ENCODE data around the gene DPYSL5. TPM values are rescaled to one million over a fixed set of nuclear protein-coding genes. Genes with fewer than 3 reads are reported as not detected.

Gene DPYSL5
- total and polyA plus RNA-seq, 2 of the 13 experiments (the other 11 are each of a cell fraction or from before 2014, with no cell fraction given): 0.15 TPM; not detected in 1

DNA sequence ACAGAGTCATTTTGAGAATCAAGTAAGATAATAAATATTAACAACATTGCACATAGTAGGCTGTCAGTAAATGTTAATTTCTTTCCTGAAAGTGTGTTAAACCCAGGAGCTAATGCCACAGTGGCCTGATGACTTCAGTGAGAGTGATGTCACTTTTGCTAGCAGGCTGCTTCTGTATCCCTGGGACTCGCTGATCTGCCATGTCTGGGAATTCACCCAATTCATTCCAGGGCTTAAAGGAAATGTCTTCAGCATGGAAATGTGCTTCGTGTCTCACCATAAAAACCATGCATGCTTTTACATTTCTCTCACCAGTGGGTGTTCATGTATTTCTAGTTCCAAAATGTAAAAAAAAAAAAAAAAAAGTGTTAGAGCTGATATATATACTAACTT lies 65.7 kb downstream of the DPYSL5 start (continued):
- TF ChIP-seq, protein P1, sequence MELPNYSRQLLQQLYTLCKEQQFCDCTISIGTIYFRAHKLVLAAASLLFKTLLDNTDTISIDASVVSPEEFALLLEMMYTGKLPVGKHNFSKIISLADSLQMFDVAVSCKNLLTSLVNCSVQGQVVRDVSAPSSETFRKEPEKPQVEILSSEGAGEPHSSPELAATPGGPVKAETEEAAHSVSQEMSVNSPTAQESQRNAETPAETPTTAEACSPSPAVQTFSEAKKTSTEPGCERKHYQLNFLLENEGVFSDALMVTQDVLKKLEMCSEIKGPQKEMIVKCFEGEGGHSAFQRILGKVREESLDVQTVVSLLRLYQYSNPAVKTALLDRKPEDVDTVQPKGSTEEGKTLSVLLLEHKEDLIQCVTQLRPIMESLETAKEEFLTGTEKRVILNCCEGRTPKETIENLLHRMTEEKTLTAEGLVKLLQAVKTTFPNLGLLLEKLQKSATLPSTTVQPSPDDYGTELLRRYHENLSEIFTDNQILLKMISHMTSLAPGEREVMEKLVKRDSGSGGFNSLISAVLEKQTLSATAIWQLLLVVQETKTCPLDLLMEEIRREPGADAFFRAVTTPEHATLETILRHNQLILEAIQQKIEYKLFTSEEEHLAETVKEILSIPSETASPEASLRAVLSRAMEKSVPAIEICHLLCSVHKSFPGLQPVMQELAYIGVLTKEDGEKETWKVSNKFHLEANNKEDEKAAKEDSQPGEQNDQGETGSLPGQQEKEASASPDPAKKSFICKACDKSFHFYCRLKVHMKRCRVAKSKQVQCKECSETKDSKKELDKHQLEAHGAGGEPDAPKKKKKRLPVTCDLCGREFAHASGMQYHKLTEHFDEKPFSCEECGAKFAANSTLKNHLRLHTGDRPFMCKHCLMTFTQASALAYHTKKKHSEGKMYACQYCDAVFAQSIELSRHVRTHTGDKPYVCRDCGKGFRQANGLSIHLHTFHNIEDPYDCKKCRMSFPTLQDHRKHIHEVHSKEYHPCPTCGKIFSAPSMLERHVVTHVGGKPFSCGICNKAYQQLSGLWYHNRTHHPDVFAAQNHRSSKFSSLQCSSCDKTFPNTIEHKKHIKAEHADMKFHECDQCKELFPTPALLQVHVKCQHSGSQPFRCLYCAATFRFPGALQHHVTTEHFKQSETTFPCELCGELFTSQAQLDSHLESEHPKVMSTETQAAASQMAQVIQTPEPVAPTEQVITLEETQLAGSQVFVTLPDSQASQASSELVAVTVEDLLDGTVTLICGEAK (IDR thresholded peaks at IDR 0.05): no peak
- TF ChIP-seq, protein P1 (CRISPR knock-in tag; IDR thresholded peaks at IDR 0.05): no peak
- TF ChIP-seq, protein P2, sequence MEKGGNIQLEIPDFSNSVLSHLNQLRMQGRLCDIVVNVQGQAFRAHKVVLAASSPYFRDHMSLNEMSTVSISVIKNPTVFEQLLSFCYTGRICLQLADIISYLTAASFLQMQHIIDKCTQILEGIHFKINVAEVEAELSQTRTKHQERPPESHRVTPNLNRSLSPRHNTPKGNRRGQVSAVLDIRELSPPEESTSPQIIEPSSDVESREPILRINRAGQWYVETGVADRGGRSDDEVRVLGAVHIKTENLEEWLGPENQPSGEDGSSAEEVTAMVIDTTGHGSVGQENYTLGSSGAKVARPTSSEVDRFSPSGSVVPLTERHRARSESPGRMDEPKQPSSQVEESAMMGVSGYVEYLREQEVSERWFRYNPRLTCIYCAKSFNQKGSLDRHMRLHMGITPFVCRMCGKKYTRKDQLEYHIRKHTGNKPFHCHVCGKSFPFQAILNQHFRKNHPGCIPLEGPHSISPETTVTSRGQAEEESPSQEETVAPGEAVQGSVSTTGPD (CRISPR knock-in tag; IDR thresholded peaks at IDR 0.05): no peak
- TF ChIP-seq ZNF709 (CRISPR knock-in tag; IDR thresholded peaks at IDR 0.05): no peak
- TF ChIP-seq ZNF629 (CRISPR knock-in tag; conservative IDR thresholded peaks at IDR 0.05): no peak
- TF ChIP-seq ETV6 (CRISPR knock-in tag; conservative IDR thresholded peaks at IDR 0.05): no peak
- no peak for TF ChIP-seq MTA3 (CRISPR knock-in tag; IDR thresholded peaks at IDR 0.05)
- no peak for TF ChIP-seq ZC3H4 (CRISPR knock-in tag; IDR thresholded peaks at IDR 0.05; ENCODE audit: borderline replicate concordance)
- TF ChIP-seq TP53 (CRISPR knock-in tag; conservative IDR thresholded peaks at IDR 0.05): no peak
- no peak for TF ChIP-seq HNRNPK (IDR thresholded peaks at IDR 0.05; ENCODE audit: low read depth, low read length, poor library complexity, severe bottlenecking)
- TF ChIP-seq ZNF746 (CRISPR knock-in tag; IDR thresholded peaks at IDR 0.05): no peak
- TF ChIP-seq GABPA (IDR thresholded peaks at IDR 0.05; ENCODE audit: low read depth, low read length): no peak
- TF ChIP-seq GABPA (CRISPR knock-in tag; IDR thresholded peaks at IDR 0.05; ENCODE audit: low read depth): no peak

Data from HepG2 (cell line).